ENCODE data around the gene OTUD4.

The OTUD4 gene

GRCh38 chr4:145170223-145170622, 10.2 kb downstream of the OTUD4 start:
- no peak overlapping the region for H3K4me3 ChIP-seq (ENCODE audit: low read depth, low read length)
- DNase-seq (ENCODE audit: low read depth), result no peak

GRCh38 chr4:145168581-145169187, 11.7 kb downstream of the OTUD4 start:
- TF ChIP-seq CTCF (IDR thresholded peaks at IDR 0.05; ENCODE audit: control insufficient read depth, extremely low read depth, insufficient read depth), result no peak
- no peak for DNase-seq (ENCODE audit: low read depth)
- no peak overlapping the region for H3K4me3 ChIP-seq (ENCODE audit: low read depth, low read length)

More at GRCh38 chr4:145170223-145170622, 10.2 kb downstream of the OTUD4 start:
- no peak for TF ChIP-seq CTCF (IDR thresholded peaks at IDR 0.05; ENCODE audit: control insufficient read depth, extremely low read depth, insufficient read depth)

- DNase-seq (ENCODE audit: low read depth), result no peak
- no peak overlapping the region for H3K4me3 ChIP-seq (ENCODE audit: low read depth, low read length)
- no peak for TF ChIP-seq CTCF (IDR thresholded peaks at IDR 0.05; ENCODE audit: control insufficient read depth, extremely low read depth, insufficient read depth)
Measured at GRCh38 chr4:145167887-145168286, 12.5 kb downstream of the OTUD4 start.

GRCh38 chr4:145161549-145161948, 18.8 kb downstream of the OTUD4 start:
- no peak for TF ChIP-seq CTCF (IDR thresholded peaks at IDR 0.05; ENCODE audit: control insufficient read depth, extremely low read depth, insufficient read depth)
- no peak for DNase-seq (ENCODE audit: low read depth)
- no peak overlapping the region for H3K4me3 ChIP-seq (ENCODE audit: low read depth, low read length)

- H3K4me3 ChIP-seq (ENCODE audit: low read depth, low read length), result no peak overlapping the region
- no peak for DNase-seq (ENCODE audit: low read depth)
- no peak for TF ChIP-seq CTCF (IDR thresholded peaks at IDR 0.05; ENCODE audit: control insufficient read depth, extremely low read depth, insufficient read depth)
Measured at GRCh38 chr4:145156986-145157385, 23.4 kb downstream of the OTUD4 start.

GRCh38 chr4:145155268-145155870, 25.0 kb downstream of the OTUD4 start:
- no peak overlapping the region for H3K4me3 ChIP-seq (ENCODE audit: low read depth, low read length)
- no peak for TF ChIP-seq CTCF (IDR thresholded peaks at IDR 0.05; ENCODE audit: control insufficient read depth, extremely low read depth, insufficient read depth)
- DNase-seq (ENCODE audit: low read depth), result no peak

- DNase-seq (ENCODE audit: low read depth), result no peak
- H3K4me3 ChIP-seq (ENCODE audit: low read depth, low read length), result no peak overlapping the region
- peak; percentile 62 for TF ChIP-seq CTCF (IDR thresholded peaks at IDR 0.05; ENCODE audit: control insufficient read depth, extremely low read depth, insufficient read depth)
Measured at GRCh38 chr4:145154573-145154972, 25.8 kb downstream of the OTUD4 start.
